ENCODE measurements around the gene NKX1-1. TPM values are rescaled to one million over a fixed set of nuclear protein-coding genes. Genes with fewer than 3 reads are reported as not detected.
"Not testable (repeated sequence)": the region's sequence is repeated elsewhere in the genome, so short reads cannot be mapped to it uniquely, and the experiment has no call there.

Gene NKX1-1
- total RNA-seq, 1 donor from 2014 or later = not detected

- Histone ChIP-seq H3K9me3 (ENCODE audit: low read depth) (peaks cover 5% of the 10 kb centered on the region), H3K4me3 (no peak overlapping the region), H3K4me1 (no peaks in the 10 kb centered on the region), H3K4me2 (no peak overlapping the region), H3K9ac (no peak overlapping the region), H3K79me2 (ENCODE audit: low read depth) (no peaks in the 10 kb centered on the region), H3K27ac (no peak overlapping the region), H3K27me3 (no peaks in the 10 kb centered on the region), H4K20me1 (ENCODE audit: low read depth) (no peaks in the 10 kb centered on the region), H3F3A (ENCODE audit: low read depth) (peaks cover 5% of the 10 kb centered on the region), H3K36me3 (no peaks in the 10 kb centered on the region), H2AFZ (replicated peaks) (no peak overlapping the region)
- peaks cover 16% of the 10 kb centered on the region for H3K9me3 Mint-ChIP-seq
- DNase-seq (ENCODE audit: low spot score) = no peak
- no peaks in the 10 kb centered on the region for H3K4me1 Mint-ChIP-seq
- H3K27me3 Mint-ChIP-seq (ENCODE audit: insufficient read depth, low read depth) = peaks cover 6% of the 10 kb centered on the region
- H3K36me3 Mint-ChIP-seq = peaks cover 12% of the 10 kb centered on the region
- H3K4me3 Mint-ChIP-seq = no peak overlapping the region
- no peak overlapping the region for H3K27ac Mint-ChIP-seq
- TF ChIP-seq CTCF (IDR thresholded peaks at IDR 0.05) = no peak
- no peak for TF ChIP-seq EZH2phosphoT487 (IDR thresholded peaks at IDR 0.05)
- no peak for TF ChIP-seq EZH2 (IDR thresholded peaks at IDR 0.05)
Measured at GRCh38 chr4:1393866-1394265, 12.4 kb downstream of the NKX1-1 start.

GRCh38 chr4:1393363-1393762 is 12.9 kb downstream of the NKX1-1 start:
- not testable (repeated sequence) for H3K4me3 ChIP-seq; H3K4me1 Mint-ChIP-seq; H3K4me3 Mint-ChIP-seq; H3K9ac ChIP-seq; H3K27me3 ChIP-seq; H3K27me3 Mint-ChIP-seq (ENCODE audit: insufficient read depth, low read depth); H3K79me2 ChIP-seq (ENCODE audit: low read depth); H3K36me3 ChIP-seq; H4K20me1 ChIP-seq (ENCODE audit: low read depth); H3K27ac ChIP-seq; H3F3A ChIP-seq (ENCODE audit: low read depth); H3K9me3 ChIP-seq (ENCODE audit: low read depth); H3K4me1 ChIP-seq; H3K4me2 ChIP-seq; DNase-seq (ENCODE audit: low spot score); H3K27ac Mint-ChIP-seq; H2AFZ ChIP-seq (replicated peaks)
- H3K36me3 Mint-ChIP-seq = peaks cover 17% of the 10 kb centered on the region
- H3K9me3 Mint-ChIP-seq = peaks cover 17% of the 10 kb centered on the region

GRCh38 chr4:1385373-1386340 is 20.6 kb downstream of the NKX1-1 start:
- H4K20me1 ChIP-seq (ENCODE audit: low read depth) = no peaks in the 10 kb centered on the region
- no peak overlapping the region for H3K4me2 ChIP-seq
- peaks cover 12% of the 10 kb centered on the region for H3K9me3 ChIP-seq (ENCODE audit: low read depth)
- Mint-ChIP-seq H3K4me3 (no peak overlapping the region), H3K27me3 (ENCODE audit: insufficient read depth, low read depth) (peaks cover 2% of the 10 kb centered on the region), H3K9me3 (peaks cover 8% of the 10 kb centered on the region), H3K27ac (no peak overlapping the region), H3K4me1 (peaks cover 8% of the 10 kb centered on the region), H3K36me3 (peaks cover 21% of the 10 kb centered on the region)
- H3F3A ChIP-seq (ENCODE audit: low read depth) = peaks cover 11% of the 10 kb centered on the region
- H3K27ac ChIP-seq = no peak overlapping the region
- H3K4me1 ChIP-seq = peaks cover 11% of the 10 kb centered on the region
- no peaks in the 10 kb centered on the region for H3K36me3 ChIP-seq
- DNase-seq (ENCODE audit: low spot score) = no peak
- H3K79me2 ChIP-seq (ENCODE audit: low read depth) = no peaks in the 10 kb centered on the region
- no peak overlapping the region for H3K4me3 ChIP-seq
- no peak overlapping the region for H3K9ac ChIP-seq
- no peaks in the 10 kb centered on the region for H3K27me3 ChIP-seq
- no peak overlapping the region for H2AFZ ChIP-seq (replicated peaks)
- TF ChIP-seq EZH2phosphoT487 (IDR thresholded peaks at IDR 0.05) = no peak
- no peak for TF ChIP-seq CTCF (IDR thresholded peaks at IDR 0.05)
- TF ChIP-seq EZH2 (IDR thresholded peaks at IDR 0.05) = no peak

Data from neural progenitor cell (in vitro differentiated cells).